NCI-H226 (cell line): ENCODE measurements around the gene MAN2A1.
"Not testable (repeated sequence)": the region's sequence is repeated elsewhere in the genome, so short reads cannot be mapped to it uniquely, and the experiment has no call there.

Experiments used
- DNase-seq: peaks from one replicate; pipeline ENCODE4 v3.0.0-alpha.2; 2015

The MAN2A1 gene

DNA sequence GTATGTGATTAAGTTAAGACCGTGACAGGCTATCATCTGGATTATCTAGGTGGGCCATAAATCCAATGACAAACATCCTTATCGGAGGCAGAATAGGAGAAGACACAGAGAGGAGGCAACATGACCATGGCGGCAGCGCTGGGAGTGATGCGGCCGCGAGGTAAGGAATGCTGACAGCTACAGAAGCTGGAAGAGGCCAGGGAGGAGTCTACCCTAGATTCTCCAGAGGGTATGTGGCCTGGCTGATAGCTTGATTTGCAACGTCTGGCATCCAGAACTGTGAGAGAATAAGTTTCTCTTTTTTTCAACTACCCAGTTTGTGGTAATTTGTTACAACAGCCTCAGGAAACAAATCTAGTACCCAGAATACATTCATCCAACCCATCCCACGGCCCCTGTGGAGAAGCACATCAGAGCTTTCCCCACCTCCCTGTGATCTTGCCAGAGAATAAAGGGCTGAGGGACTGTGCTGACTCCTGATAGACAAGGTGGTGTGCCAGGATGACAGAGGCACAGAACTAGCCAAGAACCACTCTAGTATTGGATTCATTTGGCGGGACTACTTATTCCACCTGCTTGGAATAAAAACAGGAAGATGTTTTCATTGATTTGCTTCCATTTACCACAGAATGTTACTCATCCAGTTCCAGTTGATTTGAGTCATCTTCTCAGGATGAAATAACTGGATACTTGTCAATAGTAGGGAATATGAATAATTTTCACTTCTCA, 187.4 kb downstream of the MAN2A1 start:
- peak; percentile 13 for DNase-seq

DNA sequence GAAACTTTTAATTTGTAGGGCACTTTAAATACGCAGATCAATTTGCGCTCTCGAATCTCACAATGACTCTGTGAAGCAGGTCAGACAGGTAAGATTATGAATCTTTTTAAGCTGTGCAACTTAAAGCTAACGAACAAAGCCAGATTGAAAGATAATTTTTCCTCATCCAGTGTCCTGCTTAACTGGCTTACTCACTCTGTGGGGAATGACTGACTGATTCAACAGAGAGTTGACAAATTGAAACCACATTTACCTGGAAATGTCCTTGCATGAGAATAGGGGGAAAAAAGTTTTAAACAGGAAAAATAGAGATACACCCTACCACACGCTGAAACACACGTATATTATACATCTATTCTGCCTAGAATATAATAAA, 187.9 kb downstream of the MAN2A1 start:
- DNase-seq, result no peak

DNA sequence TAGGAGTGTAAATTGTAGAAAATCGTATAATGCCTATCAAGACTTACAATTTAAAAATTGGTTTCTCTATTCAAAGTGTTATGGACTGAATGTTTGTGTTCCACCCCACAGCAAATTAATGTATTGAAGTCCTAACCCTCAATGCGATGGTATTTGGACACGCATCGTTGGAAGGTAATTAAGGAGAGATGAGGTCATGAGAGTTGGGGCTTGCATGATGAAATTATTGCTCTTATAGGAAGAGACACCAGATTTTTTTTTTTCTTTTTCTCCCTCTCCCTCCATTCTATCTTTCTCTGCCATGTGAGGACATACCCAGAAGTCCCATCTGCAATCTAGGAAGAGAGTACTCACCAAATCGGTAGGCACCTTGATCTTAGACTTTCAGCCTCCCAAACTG, 189.2 kb downstream of the MAN2A1 start:
- no peak for DNase-seq

DNA sequence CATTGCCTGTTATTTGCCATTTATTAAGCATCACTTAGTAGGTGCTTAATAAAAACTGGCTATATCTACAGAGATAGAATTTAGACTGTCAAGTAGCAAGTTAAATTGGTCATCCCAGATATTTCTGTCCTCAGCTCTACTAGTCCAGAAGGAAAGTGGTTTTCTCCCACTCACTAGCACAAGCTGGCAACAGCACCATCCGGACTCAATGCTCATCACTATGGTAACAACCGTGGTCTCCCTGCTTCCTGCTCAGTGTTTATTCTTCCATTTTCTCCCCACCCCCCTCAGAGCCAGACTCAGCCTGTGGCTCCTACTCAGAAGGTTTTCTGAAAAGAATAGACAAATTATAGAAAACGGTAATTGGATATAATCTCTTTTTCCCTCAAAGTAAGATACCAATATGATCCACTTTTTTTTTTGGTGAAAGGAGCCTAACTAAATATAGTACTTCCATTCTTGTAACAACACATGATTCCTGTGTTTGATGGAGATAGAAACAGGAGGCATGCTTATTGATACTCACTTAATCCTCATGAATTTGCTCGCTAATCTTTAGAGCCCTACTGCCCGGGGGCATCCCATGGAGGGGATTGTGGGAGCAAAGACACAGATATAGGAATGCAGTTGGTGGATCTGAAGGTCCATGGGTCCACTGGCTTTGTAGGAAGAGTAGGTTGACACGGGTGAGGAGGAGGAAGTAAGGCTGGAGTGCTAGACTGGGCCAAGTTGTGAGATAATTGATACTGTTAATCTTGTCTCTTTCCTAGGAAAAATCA, 191.4 kb downstream of the MAN2A1 start:
- no peak for DNase-seq

DNA sequence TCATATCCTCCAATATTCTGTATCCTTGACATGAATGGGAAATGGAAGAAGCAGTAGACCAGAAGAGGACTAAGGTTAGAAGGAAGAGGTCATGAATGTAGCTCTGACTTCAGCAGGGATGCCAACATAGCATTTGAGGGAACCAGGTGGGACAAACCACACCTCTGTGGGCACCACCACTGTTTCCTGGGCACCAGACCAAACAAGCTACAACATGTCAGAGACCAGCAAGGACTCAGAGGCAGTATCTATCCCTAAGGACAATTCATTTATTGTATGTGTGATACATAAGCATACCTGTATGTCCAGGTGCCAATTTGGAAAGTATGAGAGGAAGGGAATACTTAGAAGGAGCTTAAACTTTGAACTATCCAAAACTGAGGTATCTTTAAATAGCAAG, 192.8 kb downstream of the MAN2A1 start:
- no peak for DNase-seq

DNA sequence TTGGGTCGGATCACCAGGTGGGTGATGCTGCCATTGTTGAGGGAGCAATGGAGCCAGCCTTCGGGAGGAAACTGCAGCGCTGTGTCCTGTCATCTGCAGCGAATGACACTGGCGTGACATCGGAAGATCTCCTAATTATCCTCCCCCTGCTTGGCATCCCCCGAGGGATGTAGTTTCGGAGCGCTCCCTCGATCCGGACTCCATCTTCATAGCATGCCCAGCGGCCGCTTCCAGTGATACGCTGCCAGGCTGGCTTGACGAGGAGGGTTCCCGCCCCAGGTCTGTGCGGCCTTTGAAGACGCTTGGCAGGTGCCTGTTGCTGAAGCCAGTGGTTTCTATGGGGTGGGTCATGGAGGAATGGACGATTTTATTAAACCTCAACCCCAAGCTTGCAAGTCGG, 194.9 kb downstream of the MAN2A1 start:
- no peak for DNase-seq

DNA sequence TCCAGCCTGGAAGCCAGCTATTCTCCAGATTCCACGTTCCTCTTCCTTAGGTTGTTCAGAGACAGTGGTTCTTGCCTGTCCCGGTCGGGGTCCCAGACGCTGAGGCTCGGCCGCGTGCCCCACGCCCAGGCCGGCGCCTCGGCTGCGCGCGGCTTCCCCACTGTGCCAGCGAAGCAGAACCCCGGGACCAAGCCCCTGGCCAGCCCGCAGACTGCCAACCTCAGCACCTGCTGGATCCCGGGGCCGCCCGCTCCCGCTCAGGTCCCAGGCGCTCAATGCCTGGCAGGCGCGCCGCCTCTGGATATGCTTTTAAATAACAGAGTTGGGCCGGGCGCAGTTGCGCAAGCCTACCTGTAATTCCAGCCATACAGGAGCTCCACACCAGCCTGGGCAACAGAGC, 195.5 kb downstream of the MAN2A1 start:
- no peak for DNase-seq

DNA sequence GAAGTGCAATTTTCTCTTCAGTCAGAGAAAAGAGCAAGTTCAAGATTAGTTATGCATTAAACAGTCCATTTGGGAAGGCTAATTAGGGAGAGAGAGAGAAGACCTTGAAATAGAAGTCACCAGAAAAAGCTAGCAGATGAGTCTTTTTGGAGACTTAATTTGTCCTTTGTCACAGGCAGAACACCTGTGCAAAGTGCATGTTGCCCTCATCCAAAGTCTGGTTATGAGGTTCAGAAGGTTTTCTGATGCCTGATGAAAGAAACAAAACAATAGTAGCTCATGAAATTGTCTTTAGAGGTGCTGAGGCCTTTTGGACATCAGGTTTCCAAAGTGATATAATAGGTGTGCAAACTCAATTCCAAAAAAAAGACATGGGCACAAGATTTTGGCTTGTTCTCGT, 199.3 kb downstream of the MAN2A1 start:
- no peak for DNase-seq

DNA sequence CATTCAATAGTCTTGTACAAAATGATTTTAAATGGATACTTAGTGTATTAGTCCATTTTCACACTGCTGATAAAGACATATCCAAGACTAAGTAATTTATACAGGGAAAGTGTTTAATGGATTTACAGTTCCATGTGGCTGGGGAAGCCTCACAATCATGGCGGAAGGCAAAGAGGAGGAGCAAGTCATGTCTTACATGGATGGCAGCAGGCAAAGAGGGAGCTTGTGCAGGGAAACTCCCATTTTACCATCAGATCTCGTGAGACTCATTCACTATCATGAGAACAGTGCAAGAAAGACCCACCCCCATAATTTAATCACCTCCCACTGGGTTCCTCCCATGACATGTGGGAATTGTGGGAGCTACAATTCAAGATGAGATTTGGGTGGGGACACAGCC, 203.5 kb downstream of the MAN2A1 start:
- not testable (repeated sequence) for DNase-seq

DNA sequence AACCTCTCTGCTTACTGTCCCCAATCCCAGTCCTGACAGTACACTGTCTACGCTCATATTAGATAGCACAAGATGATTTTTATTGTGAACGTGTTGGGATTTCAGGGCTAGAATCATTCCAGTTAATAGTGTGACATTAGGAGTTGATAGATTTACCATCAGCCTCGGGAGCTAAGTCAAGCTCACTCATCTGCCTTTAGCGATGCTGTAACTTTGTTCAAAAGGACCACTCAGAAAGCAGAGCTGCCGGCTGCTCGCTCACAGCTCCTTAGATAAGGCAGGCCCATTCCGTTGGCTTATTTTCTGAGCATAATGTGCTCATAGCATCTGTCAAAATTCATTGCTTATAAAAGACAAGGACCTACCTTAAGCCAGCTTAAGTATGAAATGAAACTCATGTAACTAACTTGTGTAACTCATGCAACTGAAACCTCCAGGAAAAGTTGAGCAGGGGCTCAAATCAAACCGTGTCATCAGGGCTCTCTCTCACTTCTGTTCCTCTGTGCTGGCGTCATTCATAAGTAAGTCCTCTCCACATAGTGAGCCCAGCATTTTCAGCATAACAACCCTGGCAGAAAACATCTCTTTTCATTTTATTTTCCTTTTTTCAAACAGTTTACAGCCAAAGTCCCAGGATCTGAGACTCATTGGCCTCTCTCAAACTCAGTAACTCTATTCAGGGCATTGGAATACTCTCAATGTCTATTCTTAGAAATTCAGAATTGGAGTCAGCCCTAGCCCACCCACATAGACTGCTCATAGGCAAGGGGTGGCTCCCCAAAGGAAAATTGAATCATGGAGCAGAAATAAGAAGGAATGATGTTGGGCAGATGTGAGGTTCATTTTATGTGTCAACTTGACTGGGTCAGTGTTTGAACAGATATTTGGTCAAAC, 208.8 kb downstream of the MAN2A1 start:
- DNase-seq, result no peak

DNA sequence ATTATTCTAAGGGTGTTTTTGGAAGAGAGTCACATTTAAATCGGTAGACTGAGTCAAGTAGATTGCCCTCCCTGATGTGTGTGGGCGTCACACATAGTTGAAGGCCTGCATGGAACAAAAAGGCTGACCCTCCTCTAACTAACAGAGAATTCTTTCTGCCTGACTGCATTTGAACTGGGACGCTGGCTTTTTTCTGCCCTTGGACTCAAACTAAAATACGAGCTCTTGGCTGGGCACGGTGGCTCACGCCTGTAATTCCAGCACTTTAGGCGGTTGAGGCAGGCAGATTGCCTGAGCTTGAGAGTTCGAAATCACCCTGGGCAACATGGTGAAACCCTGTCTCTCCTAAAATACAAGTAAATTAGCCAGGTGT, 209.4 kb downstream of the MAN2A1 start:
- no peak for DNase-seq

DNA sequence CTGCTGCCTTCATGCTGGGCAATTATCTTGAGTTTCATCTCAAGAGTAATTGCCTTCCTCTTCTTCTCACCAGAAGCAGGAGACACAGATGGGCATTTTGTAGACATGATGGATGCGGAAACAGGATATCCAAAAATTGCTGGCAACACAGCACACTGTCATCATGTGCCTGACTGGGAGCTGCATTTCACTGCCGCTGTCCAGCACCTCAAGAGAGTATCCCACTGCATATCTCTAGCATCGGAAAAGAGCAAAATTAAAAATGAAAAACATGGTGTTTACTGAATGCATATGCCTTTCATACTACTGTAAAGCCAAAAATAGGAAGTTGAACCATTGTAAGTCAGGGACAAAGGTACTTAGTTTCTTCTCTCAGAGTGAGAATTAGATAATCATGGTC, 210.7 kb downstream of the MAN2A1 start:
- DNase-seq, result no peak

DNA sequence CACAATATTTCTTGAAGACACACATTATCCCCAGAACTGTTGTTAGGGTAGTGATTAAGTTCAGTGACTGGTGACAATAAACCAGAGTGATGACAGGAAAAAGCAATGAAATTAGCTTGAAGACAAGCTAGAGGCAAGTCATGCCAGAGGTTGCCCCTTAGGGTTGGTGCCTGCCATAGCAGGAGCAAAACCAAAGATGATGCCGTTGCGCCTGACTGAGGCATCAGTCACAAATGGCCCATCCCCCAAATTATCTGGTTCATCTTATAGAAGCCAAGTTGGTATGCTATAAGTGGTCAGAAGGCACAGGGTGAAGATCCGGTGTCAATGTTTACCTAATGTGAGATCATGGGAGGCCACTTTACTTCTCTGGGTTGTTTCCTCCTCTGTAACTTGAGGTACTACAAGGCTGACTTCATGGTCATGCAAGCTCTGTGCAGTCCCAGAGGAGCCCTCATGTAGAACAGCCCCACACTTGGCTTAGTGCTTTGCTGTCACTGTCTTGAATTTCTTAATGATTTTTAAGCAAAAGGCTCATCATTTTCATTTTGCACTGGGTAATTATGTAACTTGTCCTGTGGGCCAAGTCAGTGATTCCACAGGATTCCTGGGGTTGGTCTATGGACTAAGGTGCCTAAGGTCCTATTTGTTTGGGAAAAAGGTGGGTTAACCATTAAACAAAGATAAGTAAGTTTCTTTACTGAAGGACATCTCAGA, 211.3 kb downstream of the MAN2A1 start:
- no peak for DNase-seq

DNA sequence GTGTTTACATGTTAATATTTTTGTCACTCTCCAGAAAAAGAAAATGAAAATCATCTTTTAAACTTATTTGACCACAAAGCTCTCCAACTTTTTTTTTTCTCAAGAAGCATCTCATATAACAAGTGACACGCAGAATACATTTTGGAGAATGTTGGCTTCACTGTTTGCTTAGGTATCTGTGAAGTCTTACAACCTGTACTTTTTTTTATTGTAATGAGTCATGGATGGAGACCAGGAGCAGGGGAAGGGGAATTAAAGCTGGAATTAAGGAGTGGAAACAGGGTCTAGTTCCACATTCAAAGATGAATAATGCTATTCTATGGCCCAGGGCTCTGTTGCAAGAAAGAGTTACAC, 211.9 kb downstream of the MAN2A1 start:
- DNase-seq, result no peak

DNA sequence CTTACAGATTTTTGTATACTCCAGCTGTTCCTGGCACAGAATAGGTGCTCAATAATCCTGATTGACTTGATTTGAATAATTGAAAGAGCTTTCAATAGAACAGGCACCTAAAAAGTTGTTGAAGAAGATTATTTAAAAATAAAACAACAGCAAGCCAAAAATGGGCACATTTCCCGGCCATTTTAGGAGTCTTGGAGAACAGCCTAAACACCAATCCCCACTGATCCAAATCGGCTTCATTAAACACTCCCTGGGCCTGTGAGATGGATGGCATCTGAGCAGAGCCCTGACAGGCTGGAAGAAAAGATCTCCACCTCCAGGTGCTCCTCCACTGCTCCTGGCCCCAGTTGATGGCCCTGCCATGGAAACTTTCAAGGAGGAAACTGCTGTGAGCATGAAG, 213.3 kb downstream of the MAN2A1 start:
- DNase-seq, result no peak

DNA sequence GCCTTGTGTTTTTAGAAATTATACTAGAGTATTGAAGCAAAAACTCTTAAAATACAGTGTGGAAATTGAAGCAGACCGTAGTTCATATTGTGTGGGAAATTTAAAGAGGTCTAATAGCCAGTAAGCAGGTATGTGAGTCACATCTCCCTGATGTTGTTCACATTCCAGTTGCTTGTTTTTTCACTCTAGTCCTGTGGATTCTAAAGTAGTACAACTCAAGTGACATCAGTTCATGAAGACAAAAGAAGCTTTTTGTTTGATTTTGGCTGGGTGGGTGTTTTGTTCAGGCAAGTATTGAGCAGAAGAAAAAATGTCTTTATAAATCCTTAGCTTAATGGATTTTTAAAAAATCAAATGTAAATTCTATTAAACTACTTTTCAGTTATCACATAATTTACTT, 216.2 kb downstream of the MAN2A1 start:
- no peak for DNase-seq

DNA sequence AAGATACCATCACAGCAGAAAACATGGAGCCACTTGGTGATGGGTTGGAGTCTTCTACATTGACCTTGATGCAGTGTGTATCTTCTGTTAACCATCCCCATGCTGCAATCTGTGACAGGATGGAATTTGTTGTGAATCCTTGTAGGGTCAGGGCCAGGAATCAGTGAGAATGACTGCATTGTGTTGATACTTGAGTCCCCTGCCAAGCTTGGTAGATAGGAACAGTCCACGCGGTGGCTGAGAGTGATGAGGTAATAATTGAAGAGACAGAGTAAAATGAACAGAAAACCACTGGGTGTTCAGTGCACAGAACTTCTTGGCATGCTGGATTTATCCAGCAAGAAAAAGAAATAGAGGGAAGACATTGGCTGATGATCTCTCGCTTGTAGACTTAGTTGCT, 217.5 kb downstream of the MAN2A1 start:
- DNase-seq, result peak; percentile 26

DNA sequence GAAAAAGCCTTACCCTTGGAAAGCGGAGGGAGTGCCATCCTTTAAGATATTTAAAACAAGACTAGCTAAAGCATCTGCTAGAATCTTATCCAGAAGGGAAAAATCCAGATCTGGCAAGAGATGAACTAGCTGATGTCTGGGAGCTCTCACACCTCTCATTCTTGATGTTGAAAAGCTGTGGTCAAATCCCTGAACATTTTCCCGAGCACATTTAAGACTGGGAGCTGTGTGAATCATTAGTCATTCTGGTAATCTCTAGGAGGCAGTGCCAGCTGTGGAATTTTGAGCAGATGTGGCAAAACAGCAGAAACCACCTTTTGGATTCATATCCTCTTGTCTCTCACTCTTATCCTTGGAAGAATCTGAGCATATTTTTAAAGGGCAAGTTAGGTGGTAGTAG, 218.0 kb downstream of the MAN2A1 start:
- DNase-seq, result peak; percentile 81

DNA sequence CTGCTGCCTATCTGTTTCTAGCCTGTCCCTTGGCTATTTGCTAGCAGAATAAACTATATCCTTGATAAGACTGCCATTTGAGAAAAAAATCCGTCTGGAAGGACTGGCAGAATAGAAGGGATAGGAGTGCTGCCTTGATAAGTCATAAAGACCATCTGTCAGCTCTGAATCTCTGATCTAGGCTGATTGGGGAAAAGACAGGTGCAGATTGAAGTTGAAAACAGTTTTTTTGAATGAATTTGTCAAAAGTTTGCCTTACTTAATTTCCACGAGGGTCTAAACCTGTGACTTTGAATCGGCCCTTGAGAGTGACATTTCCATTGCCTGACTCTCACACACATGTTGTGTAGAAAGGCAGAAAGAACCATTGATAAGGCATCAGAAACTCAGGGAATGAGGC, 218.6 kb downstream of the MAN2A1 start:
- DNase-seq, result no peak

DNA sequence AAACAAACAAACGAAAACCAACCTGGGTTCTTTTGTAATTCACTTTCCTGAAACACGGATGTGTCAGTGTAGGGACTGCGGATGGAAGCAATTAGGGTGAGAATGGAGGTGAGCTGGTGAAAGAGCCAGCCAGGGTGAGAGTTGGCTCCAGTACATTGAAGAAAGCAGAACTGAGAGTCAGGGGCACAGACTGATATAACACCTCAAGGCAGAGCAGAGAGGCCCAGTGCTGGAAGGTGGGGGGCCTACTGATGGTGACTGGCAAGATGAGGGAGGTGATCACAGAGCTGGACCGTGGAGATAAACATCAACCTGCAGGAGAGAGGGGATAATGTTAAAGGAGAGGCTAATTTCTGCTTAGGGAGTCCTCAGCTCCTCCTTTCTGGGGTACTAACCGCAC, 221.1 kb downstream of the MAN2A1 start:
- DNase-seq, result no peak

DNA sequence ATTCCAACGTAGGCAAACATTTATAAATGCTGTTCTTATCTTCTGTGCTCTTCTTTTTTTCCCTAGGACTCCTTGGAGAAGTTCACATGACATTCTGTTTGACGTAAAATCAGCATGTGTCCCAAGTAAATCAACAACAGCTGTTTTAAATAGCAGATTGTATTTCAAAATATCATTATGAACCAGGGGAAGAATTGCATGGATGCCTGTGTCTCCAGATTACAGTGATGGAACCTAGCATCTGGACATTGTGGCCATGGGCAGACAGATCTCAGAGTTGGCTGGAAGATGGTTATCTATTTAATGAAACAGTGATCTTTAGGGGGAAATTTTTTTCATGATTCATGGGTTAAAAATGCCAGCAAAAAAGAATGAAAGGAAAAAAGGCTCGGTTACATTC, 222.0 kb downstream of the MAN2A1 start:
- DNase-seq, result no peak

DNA sequence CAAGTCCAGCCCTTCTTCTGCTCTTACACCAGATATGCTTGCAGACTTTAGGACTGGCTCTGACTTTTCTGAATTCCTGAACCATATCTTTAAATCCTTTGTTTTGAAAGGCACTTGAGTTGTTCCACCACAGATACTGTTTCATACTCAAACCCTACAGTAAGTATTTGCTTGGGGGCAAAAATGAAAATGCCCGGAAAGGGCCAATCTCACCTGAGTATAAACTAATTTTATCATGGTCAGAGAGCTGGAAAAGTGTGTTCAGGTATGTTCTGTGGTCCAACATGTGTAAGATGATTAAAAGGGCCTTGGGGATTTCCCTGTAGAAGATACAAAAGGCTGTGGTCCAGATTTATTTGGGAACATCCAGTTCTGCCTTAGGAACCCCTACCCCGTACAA, 225.2 kb downstream of the MAN2A1 start:
- DNase-seq, result no peak

DNA sequence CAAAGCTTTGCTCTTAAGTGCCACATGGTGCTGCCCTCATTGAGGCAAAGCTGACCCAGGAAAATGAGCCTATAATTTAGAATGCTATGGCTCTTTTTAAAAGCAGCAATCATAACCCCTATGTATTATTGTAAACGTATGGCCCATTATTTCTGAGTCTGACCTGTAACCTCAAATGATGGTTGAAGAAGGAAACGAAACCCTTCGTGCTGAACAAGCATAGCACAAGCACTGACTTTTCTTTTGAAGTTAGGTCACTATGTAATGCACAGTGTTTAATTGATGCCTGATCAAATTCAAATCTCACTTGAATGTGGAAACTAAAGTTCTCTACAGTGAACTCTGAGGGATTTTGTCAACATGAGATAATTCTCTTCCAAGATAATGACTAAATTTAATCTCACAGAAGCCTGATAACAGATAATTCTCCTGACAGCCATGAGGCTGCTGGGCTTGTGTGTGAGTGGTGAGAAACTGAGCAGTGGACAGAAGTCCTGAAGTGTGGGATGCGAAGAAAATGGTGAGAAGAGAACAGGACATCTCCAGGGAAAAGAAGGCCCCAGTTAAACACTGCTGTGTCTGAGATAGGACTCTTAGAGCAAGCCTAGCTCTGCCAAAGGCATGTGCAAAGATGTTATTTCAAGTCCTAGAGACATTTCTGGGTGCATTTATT, 226.9 kb downstream of the MAN2A1 start:
- DNase-seq, result no peak
